ENCODE data around the gene PSAT1.

- TF ChIP-seq CTCF (IDR thresholded peaks at IDR 0.05; ENCODE audit: poor library complexity): no peak
- no peak for TF ChIP-seq EZH2phosphoT487 (IDR thresholded peaks at IDR 0.05; ENCODE audit: low read depth, severe bottlenecking, unreplicated experiment)
These were observed 18.1 kb upstream of the PSAT1 start for GRCh38 chr9:78278801-78279200.

All from hepatocyte (in vitro differentiated cells).